ENCODE data around the gene FAF1.

FAF1 gene

DNA sequence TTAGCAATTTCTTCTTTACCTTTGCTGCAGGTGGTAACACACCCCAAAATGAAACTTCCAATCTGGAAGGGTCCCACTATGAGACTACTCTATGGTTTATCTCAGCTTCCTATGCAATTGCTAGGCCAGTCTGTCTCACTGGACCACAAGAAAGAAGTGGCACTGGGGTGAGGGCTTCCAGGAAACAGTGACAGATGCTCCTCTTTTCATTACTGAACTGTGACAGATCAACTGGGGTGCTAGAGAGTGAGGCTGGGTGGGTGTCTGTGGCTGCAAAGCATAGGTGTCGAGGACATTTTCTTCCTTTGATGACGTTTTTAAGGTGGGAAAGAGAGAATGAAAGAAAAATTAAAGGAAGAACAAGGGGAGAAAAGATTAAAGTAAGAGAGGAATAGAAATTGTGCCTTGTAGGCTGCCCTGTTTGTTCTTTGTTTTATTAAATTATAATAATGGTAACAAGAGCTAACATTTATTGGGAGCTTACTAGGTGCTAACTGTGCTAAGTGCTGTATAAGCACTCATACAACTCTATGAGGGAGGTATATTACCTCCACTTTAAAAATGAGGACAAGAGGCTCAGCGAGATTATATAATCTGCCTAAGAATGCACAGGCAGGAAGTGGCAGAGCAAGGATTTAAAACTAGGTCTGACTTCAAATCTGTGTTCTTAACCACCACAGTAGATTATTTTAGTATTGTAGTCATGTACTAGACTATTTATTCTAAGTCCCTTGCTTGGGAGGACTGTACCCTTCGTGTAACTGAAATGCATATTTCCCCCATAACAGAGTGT is 509.0 kb downstream of the FAF1 start:
- no peak for DNase-seq (ENCODE audit: low read depth in 2 of 2, low spot score in 1 of 2)

- DNase-seq (ENCODE audit: low read depth in 2 of 2, low spot score in 1 of 2): no peak
These were observed 512.1 kb downstream of the FAF1 start for GRCh38 chr1:50447961-50448360.

DNA sequence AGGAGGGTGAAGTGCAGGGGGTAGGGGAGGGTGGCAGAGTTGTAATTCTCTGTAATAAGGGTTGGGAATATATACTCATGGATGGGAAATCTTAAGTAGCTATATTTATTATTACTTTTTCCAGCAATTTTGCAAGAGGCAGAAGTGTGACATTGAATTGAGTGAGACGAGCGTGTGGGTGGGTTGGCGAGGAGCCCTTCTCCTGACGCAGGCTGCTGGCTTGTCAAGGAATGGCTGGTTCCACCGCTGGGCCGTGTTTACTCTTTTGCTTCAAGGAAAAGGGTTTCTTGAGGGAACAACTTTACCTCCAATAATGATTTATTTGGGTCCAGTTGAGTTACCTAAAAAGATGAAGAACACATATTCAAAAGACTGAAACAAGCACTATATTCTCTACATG is 518.9 kb downstream of the FAF1 start:
- DNase-seq (ENCODE audit: low read depth in 2 of 2, low spot score in 1 of 2): no peak

GRCh38 chr1:50438945-50439344 is 521.1 kb downstream of the FAF1 start:
- DNase-seq (ENCODE audit: low read depth in 2 of 2, low spot score in 1 of 2): no peak

DNA sequence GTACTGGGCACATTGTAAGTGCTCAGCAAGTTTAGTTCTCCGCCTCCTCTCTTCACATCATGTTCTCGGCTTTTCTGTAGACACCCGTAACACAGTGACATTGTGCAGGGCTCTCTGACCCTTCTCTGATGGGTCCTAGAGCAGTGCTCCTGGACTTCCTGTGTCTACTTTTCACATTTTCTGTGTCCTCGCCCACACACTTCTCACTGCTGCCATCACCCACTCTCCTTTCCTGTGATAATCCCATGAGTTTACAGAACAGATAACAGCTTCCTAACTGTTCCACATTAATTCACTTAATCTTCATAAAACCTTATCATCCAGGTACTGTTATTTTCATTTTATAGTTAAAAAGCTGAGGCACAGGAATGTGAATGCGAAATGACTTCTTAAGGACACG is 523.6 kb downstream of the FAF1 start:
- DNase-seq (ENCODE audit: low read depth in 2 of 2, low spot score in 1 of 2): no peak

- no peak for DNase-seq (ENCODE audit: low read depth in 2 of 2, low spot score in 1 of 2)
These were observed 530.1 kb downstream of the FAF1 start for GRCh38 chr1:50430010-50430405.

- DNase-seq (ENCODE audit: low read depth in 2 of 2, low spot score in 1 of 2): no peak
These were observed 532.0 kb downstream of the FAF1 start for GRCh38 chr1:50427818-50428779.

- DNase-seq (ENCODE audit: low read depth in 2 of 2, low spot score in 1 of 2): no peak
These were observed 532.8 kb downstream of the FAF1 start for GRCh38 chr1:50427086-50427817.

DNA sequence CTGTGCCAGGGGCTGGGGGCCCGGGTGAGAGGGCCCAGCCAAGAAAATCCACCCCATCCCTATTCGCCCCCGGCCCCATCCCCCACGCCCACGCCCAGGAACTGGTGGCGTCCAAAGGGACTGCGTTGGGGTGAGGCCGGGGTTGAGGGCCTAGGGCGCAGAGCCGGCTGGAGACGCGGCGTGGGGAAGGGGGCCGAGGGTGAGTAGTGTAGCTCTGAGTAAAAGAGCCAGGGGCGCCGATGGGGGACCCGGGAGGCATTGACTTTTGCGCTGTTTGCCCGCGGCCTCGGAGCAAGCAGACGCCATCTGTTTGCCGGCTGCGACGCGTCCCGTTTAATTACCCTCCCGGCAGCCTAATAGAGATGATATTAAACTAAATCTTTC is 533.4 kb downstream of the FAF1 start:
- no peak for DNase-seq (ENCODE audit: low read depth in 2 of 2, low spot score in 1 of 2)

GRCh38 chr1:50426108-50426700 is 533.9 kb downstream of the FAF1 start:
- DNase-seq (ENCODE audit: low read depth in 2 of 2, low spot score in 1 of 2): no peak

- DNase-seq (ENCODE audit: low read depth in 2 of 2, low spot score in 1 of 2): no peak
These were observed 534.5 kb downstream of the FAF1 start for GRCh38 chr1:50425376-50426107.

- DNase-seq (ENCODE audit: low read depth in 2 of 2, low spot score in 1 of 2): no peak
These were observed 535.1 kb downstream of the FAF1 start for GRCh38 chr1:50424884-50425375.

- DNase-seq (ENCODE audit: low read depth in 2 of 2, low spot score in 1 of 2): no peak
These were observed 535.8 kb downstream of the FAF1 start for GRCh38 chr1:50424045-50424883.

DNA sequence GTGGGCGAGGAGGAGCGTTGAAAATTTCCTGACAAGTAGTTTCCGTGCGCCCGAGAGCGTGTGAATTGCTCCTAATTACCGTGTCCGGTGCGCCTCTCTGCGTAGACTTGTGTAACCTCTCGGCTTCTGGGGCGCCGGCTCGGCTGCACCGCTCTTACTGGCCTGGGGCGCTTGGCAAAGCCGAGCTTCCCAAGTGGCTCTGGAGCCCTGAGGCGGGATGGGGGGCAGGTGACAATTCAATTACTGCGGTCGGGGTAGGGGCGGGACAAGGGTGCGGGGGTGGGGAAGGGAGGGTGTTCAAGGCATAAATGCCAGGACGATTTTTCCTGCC is 536.4 kb downstream of the FAF1 start:
- no peak for DNase-seq (ENCODE audit: low read depth in 2 of 2, low spot score in 1 of 2)

GRCh38 chr1:50422946-50423669 is 537.0 kb downstream of the FAF1 start, which contains the start of gene DMRTA2:
Gene DMRTA2 (minus strand): TSS chr1:50423443. CDS start chr1:50421536, 1,907 bp downstream.
- DNase-seq (ENCODE audit: low read depth in 2 of 2, low spot score in 1 of 2): no peak

DNA sequence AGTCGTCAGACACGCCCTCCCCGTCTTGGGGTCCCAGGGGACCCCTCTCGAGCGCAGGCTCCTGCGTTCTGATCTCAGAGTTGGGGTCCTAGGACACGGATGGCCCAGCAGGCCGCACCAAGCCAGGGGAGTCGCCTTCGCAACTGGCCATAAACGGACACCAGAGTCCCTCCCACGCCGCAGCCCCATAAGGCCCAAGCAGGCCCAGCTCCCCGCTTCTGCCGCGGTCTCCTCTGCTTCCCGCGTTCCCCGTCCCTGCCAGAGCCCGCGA is 537.5 kb downstream of the FAF1 start:
- DNase-seq (ENCODE audit: low read depth in 2 of 2, low spot score in 1 of 2): no peak

- DNase-seq (ENCODE audit: low read depth in 2 of 2, low spot score in 1 of 2): no peak
These were observed 538.0 kb downstream of the FAF1 start for GRCh38 chr1:50421768-50422674.

GRCh38 chr1:50421366-50421748 is 538.7 kb downstream of the FAF1 start:
- DNase-seq (ENCODE audit: low read depth in 2 of 2, low spot score in 1 of 2): no peak

Measured in stimulated activated CD8-positive, alpha-beta memory T cell treated with anti-CD3 and anti-CD28 coated beads, Interleukin-4, amount 100 ng/mL, for 1 hour (primary cell).